K562 (cell line): Measurements from ENCODE around the gene GPR37L1. TPM values are rescaled to one million over a fixed set of nuclear protein-coding genes. Genes with fewer than 3 reads are reported as not detected.
A peak's percentile ranks its signal among the peaks of the same experiment; 100 is the strongest.

ENCODE experiments used
- ATAC-seq: fragments of 200-7000 bp; cut with Tn5 transposase; 3 replicates; pipeline ENCODE4 v1.9.1; 2020; ENCODE audit warnings: moderate library complexity
- BruUV-seq: library from RNA; stranded (reverse); fragments of 400-500 nt; replicated peaks from 2 replicates; lab custom pipeline; 2021; lab: Mats Ljungman, UMichigan
- CTCF ChIA-PET: fragments of 300-600 bp; formaldehyde crosslinking; extraction: SDS; loops from one replicate; lab custom pipeline; 2021; ENCODE audit warnings: low intra/inter-chr PET ratio; lab: Yijun Ruan, JAX
- POLR2A ChIA-PET: fragments of 300-600, 350-650 bp; sonication (Branson Sonifier 250); formaldehyde crosslinking; extraction: SDS; loops from one replicate; lab custom pipeline; 2021; ENCODE audit warnings: antibody characterized with exemption, inconsistent platforms; lab: Yijun Ruan, JAX
- DNase-seq, 4 experiments: peaks; one replicate each; pipeline versions ENCODE4 v3.0.0 to v3.0.0-alpha.2; 2011 to 2018; ENCODE audit warnings: low spot score in 3 of 4, mixed read lengths in 3 of 4; ENCODE audit errors: extremely low read depth in 1 of 4
- FAIRE-seq: peaks from 2 replicates; lab custom pipeline; 2011; peaks lifted over from hg19 to GRCh38; lab: Jason Lieb, UNC
- H2AFZ ChIP-seq: 2 replicates; pipeline ENCODE4 v1.6.0; 2011; ENCODE audit warnings: low read depth, low read length, control low read depth, inconsistent platforms
- H3K27ac ChIP-seq: fragments of 200-600 bp; 3 replicates; pipeline ENCODE4 v1.8.0; 2011; ENCODE audit warnings: low read depth, mild to moderate bottlenecking, control low read depth, inconsistent platforms, low read length, moderate library complexity, mixed read lengths; ENCODE audit errors: extremely low read depth
- H3K27me3 ChIP-seq, 2 experiments: fragments of 300-600 bp in 1 of 2; 2 replicates in 1 of 2; 3 replicates in 1 of 2; pipeline versions ENCODE4 v1.6.0 to v1.8.0; 2011; ENCODE audit warnings: inconsistent platforms in 2 of 2, low read length in 2 of 2, mild to moderate bottlenecking in 1 of 2, mixed read lengths in 1 of 2, moderate library complexity in 1 of 2; ENCODE audit not compliant: control insufficient read depth in 2 of 2, insufficient read depth in 2 of 2
- H3K36me3 ChIP-seq: fragments of 300-600 bp; 3 replicates; pipeline ENCODE4 v1.8.0; 2011; ENCODE audit warnings: mild to moderate bottlenecking, low read length, inconsistent platforms; ENCODE audit not compliant: control insufficient read depth, insufficient read depth
- H3K4me1 ChIP-seq, 2 experiments: fragments of 200-600 bp in 1 of 2; replicated peaks in 1 of 2; 2 replicates in 1 of 2; 3 replicates in 1 of 2; pipeline versions ENCODE4 v1.5.1 to v1.8.0; 2011; ENCODE audit warnings: inconsistent platforms in 2 of 2, low read length in 2 of 2, mild to moderate bottlenecking in 1 of 2, mixed read lengths in 1 of 2, moderate library complexity in 1 of 2; ENCODE audit not compliant: control insufficient read depth in 2 of 2, insufficient read depth in 2 of 2
- H3K4me2 ChIP-seq: 2 replicates; pipeline ENCODE4 v1.6.1; 2011; ENCODE audit warnings: low read length, control low read depth, inconsistent platforms, mixed read lengths; ENCODE audit not compliant: insufficient read depth
- H3K4me3 ChIP-seq: fragments of 200-600 bp; sonication (generic), shearing (Covaris generic); 2 replicates; pipeline ENCODE4 v1.5.1; 2016; ENCODE audit warnings: control low read depth, inconsistent platforms
- H3K79me2 ChIP-seq: fragments of 200-600 bp; 3 replicates; pipeline ENCODE4 v1.8.0; 2011; ENCODE audit warnings: low read length, inconsistent platforms; ENCODE audit not compliant: control insufficient read depth, insufficient read depth
- H3K9ac ChIP-seq, 2 experiments: 2 replicates each; pipeline versions ENCODE4 v1.6.0 to v1.6.1; 2011; ENCODE audit warnings: low read depth in 2 of 2, low read length in 2 of 2, control low read depth in 1 of 2, inconsistent platforms in 1 of 2, mild to moderate bottlenecking in 1 of 2, mixed read lengths in 1 of 2; ENCODE audit not compliant: insufficient read depth in 1 of 2
- H3K9me1 ChIP-seq: one replicate; pipeline ENCODE4 v1.6.0; 2011; ENCODE audit warnings: inconsistent platforms, mild to moderate bottlenecking, low read length, moderate library complexity; ENCODE audit not compliant: control insufficient read depth, insufficient read depth
- H3K9me3 ChIP-seq: replicated peaks from 2 replicates; pipeline ENCODE4 v1.5.1; 2011; ENCODE audit warnings: low read depth, low read length, inconsistent platforms; ENCODE audit not compliant: control insufficient read depth, insufficient read depth
- H4K20me1 ChIP-seq: replicated peaks from 2 replicates; pipeline ENCODE4 v1.6.1; 2011; ENCODE audit warnings: low read length, inconsistent platforms, mixed read lengths; ENCODE audit not compliant: control insufficient read depth, insufficient read depth
- CEBPB ChIP-seq: fragments of 450-650 bp; IDR thresholded peaks from 2 replicates; pipeline ENCODE4 v1.6.1; 2016; ENCODE audit warnings: missing genetic modification characterization, missing compliant biosample characterization
- HDAC8 ChIP-seq: fragments of 450-650 bp; IDR thresholded peaks from 2 replicates; pipeline ENCODE4 v1.6.1; 2016; ENCODE audit warnings: mild to moderate bottlenecking, missing genetic modification characterization, moderate library complexity, missing compliant biosample characterization
- HMG20B ChIP-seq: fragments of 250-450 bp; sonication (Bioruptor Pico); IDR thresholded peaks from 2 replicates; pipeline ENCODE4 v1.5.0; 2021; ENCODE audit warnings: mild to moderate bottlenecking
- HNRNPK ChIP-seq: fragments of 200-400 bp; formaldehyde crosslinking; IDR thresholded peaks from one replicate; pipeline ENCODE4 v1.6.1; 2018; ENCODE audit warnings: mild to moderate bottlenecking, low read depth, low read length; ENCODE audit not compliant: poor library complexity, severe bottlenecking
- KLF10 ChIP-seq: fragments of 250-450 bp; sonication (Bioruptor Pico); IDR thresholded peaks from 2 replicates; pipeline ENCODE4 v1.6.1; 2021; ENCODE audit warnings: matching md5 sums
- NCOA6 ChIP-seq: fragments of 450-650 bp; IDR thresholded peaks from 2 replicates; pipeline ENCODE4 v1.6.1; 2017; ENCODE audit warnings: mild to moderate bottlenecking
- POLR2G ChIP-seq: fragments of 200-400 bp; formaldehyde crosslinking; IDR thresholded peaks from 2 replicates; pipeline ENCODE4 v1.6.1; 2017; ENCODE audit warnings: low read depth, mild to moderate bottlenecking, antibody characterized with exemption, low read length, moderate library complexity
- RBFOX2 ChIP-seq: fragments of 200-400 bp; formaldehyde crosslinking; IDR thresholded peaks from 2 replicates; pipeline ENCODE4 v1.6.1; 2017; ENCODE audit warnings: low read depth, mild to moderate bottlenecking, low read length, moderate library complexity
- SIRT6 ChIP-seq: IDR thresholded peaks from one replicate; pipeline ENCODE4 v1.6.1; 2012; ENCODE audit warnings: low read depth, mild to moderate bottlenecking, control low read depth, inconsistent platforms, low read length, moderate library complexity
- SMAD4 ChIP-seq: fragments of 250-450 bp; sonication (Bioruptor Pico); conservative IDR thresholded peaks from 2 replicates; pipeline ENCODE4 v1.8.0; 2021; ENCODE audit warnings: inconsistent platforms, mild to moderate bottlenecking, moderate library complexity
- SMARCE1 ChIP-seq: fragments of 450-650 bp; IDR thresholded peaks from 2 replicates; pipeline ENCODE4 v1.7.1; 2016; ENCODE audit warnings: mild to moderate bottlenecking
- WHSC1 ChIP-seq: IDR thresholded peaks from one replicate; pipeline ENCODE4 v1.6.1; 2012; ENCODE audit warnings: low read length, control low read depth, inconsistent platforms
- ZNF778 ChIP-seq: fragments of 450-650 bp; formaldehyde crosslinking; IDR thresholded peaks from 2 replicates; pipeline ENCODE4 v1.4.0; 2020; ENCODE audit warnings: mild to moderate bottlenecking, moderate library complexity
- WGBS: fragments of 100-300 bp; shearing (Covaris generic); methylation state at CpG from one replicate; pipeline ENCODE4 v1.1.6; 2016; ENCODE audit warnings: low coverage, mixed read lengths; ENCODE audit not compliant: insufficient coverage; ENCODE audit errors: missing lambda C conversion rate; 5-methylcytosine and 5-hydroxymethylcytosine counted together
- in situ Hi-C: fragments of 300-500 bp; cut with MboI; formaldehyde crosslinking; loops from 4 replicates; pipeline ENCODE4 v1.15.0; 2018; ENCODE audit warnings: inconsistent platforms, mixed read lengths
- intact Hi-C: fragments of 100-400 bp; cut with micrococcal nuclease; formaldehyde crosslinking; loops from 2 replicates; pipeline ENCODE4 v1.14.2; 2022
- polyA plus RNA-seq, 8 experiments: library from polyadenylated mRNA; depleted of rRNA in 4 of 8; stranded (reverse) in 5 of 8; unstranded in 3 of 8; fragments of >200 nt; fragmentation: Nextera tagmentation in 2 of 8; fragmentation: Illumina TruSeq in 1 of 8; extraction: Ambion mirVana in 2 of 8; extraction: Trizol in 1 of 8; gene quantifications; 2 replicates each; pipeline versions ENCODE4 v1.2.1 to v1.2.3, GENCODE V29; 2011 to 2014; ENCODE audit warnings: inconsistent platforms in 1 of 8, missing spikeins in 1 of 8
- total RNA-seq, 7 experiments: library from RNA; depleted of rRNA in 6 of 7; stranded (reverse); fragments of >200 nt in 6 of 7; fragmentation: Illumina TruSeq in 2 of 7; extraction: Trizol in 2 of 7; gene quantifications; 2 replicates each; pipeline versions ENCODE4 v1.2.1 to v1.2.3, GENCODE V29; 2011 to 2021; ENCODE audit warnings: low replicate concordance in 1 of 7
- TF ChIP-seq, protein P1 (sequence below): fragments of 250-450 bp; sonication (Bioruptor Pico); IDR thresholded peaks from 2 replicates; pipeline ENCODE4 v1.8.0; 2021; ENCODE audit warnings: mild to moderate bottlenecking, moderate library complexity

The GPR37L1 gene
- total and polyA plus RNA-seq, 9 of the 15 experiments (the other 6 are each of a cell fraction or from before 2014, with no cell fraction given) = not detected

DNA sequence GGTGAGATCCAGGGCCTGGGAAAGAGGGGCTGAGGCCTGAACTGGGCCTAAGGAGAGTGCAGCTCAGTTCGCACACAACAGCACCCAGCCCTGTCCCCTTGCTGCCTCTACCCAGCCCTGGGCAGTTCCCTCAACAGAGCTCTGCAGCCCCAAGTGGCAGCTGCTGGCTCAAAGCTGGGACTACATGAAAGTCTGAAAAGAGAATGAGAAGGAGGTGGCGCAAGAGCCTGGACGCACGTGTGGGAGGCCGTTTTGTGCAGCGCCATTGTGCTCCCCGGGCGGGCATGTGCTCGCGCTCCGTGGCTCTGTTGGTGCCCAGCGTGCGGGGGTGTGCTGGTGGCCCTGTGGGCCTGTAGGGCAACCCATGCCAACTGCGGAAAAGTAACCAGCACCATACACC lies 10.3 kb downstream of the GPR37L1 start:
- Histone ChIP-seq H3K4me1 (peaks cover 0 to 25% of the 10 kb centered on the region in 2 experiments; a peak in 2 of 5 replicates), H3K27me3 (peaks cover 0 to 7% of the 10 kb centered on the region in 2 experiments; a peak in 3 of 5 replicates), H2AFZ (no peak overlapping the region), H3K9me3 (no peaks in the 10 kb centered on the region), H3K4me2 (no peak overlapping the region), H3K36me3 (peaks cover 38% of the 10 kb centered on the region; the same call in 2 of the 3 replicates), H3K27ac (no peak overlapping the region), H3K79me2 (no peaks in the 10 kb centered on the region), H3K9ac (no peak overlapping the region; a peak in 1 of 4 replicates), H4K20me1 (peaks cover 7% of the 10 kb centered on the region), H3K9me1 (no peaks in the 10 kb centered on the region), H3K4me3 (no peak overlapping the region)
- FAIRE-seq = no peak
- ChIA-PET POLR2A (interaction anchor here (0.6 to 1.3 kb wide), 4 partner anchors 22 to 238 kb away, joined by 3 to 4 read pairs (median 4); no protein-coding TSS in a partner anchor), CTCF (interaction anchor here (3.5 kb wide), 1 partner anchor 133 kb away, joined by 32 read pairs; no protein-coding TSS in a partner anchor)
- BruUV-seq = no TSS peak
- in situ Hi-C loops (no loop called here), intact Hi-C loops (no loop called here)
- 92% methylated on average over 14 of the region's 14 CpGs for WGBS
- DNase-seq = no peak
- TF ChIP-seq POLR2G = peak; percentile 13; the same call in 1 of the 2 replicates
- TF ChIP-seq HDAC8 (tag) = no peak
- TF ChIP-seq, protein P1, sequence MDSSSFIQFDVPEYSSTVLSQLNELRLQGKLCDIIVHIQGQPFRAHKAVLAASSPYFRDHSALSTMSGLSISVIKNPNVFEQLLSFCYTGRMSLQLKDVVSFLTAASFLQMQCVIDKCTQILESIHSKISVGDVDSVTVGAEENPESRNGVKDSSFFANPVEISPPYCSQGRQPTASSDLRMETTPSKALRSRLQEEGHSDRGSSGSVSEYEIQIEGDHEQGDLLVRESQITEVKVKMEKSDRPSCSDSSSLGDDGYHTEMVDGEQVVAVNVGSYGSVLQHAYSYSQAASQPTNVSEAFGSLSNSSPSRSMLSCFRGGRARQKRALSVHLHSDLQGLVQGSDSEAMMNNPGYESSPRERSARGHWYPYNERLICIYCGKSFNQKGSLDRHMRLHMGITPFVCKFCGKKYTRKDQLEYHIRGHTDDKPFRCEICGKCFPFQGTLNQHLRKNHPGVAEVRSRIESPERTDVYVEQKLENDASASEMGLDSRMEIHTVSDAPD (CRISPR knock-in tag) = no peak
- no peak for TF ChIP-seq ZNF778 (CRISPR knock-in tag)
- 0 out of 2 replicates have a peak, but pooled peaks have one; percentile 26 for TF ChIP-seq RBFOX2
- TF ChIP-seq SMARCE1 = no peak
- 0 out of 2 replicates have a peak, but pooled peaks have one; percentile 25 for TF ChIP-seq CEBPB
- no peak for TF ChIP-seq SMAD4
- no peak for TF ChIP-seq KLF10 (CRISPR knock-in tag)
- no peak for TF ChIP-seq HMG20B
- no peak for TF ChIP-seq NCOA6
- no peak for TF ChIP-seq SIRT6
- no peak for TF ChIP-seq WHSC1
- no peak for TF ChIP-seq HNRNPK
- no peak for ATAC-seq
